ENCODE measurements around the gene GALNT18.

Gene GALNT18

DNA sequence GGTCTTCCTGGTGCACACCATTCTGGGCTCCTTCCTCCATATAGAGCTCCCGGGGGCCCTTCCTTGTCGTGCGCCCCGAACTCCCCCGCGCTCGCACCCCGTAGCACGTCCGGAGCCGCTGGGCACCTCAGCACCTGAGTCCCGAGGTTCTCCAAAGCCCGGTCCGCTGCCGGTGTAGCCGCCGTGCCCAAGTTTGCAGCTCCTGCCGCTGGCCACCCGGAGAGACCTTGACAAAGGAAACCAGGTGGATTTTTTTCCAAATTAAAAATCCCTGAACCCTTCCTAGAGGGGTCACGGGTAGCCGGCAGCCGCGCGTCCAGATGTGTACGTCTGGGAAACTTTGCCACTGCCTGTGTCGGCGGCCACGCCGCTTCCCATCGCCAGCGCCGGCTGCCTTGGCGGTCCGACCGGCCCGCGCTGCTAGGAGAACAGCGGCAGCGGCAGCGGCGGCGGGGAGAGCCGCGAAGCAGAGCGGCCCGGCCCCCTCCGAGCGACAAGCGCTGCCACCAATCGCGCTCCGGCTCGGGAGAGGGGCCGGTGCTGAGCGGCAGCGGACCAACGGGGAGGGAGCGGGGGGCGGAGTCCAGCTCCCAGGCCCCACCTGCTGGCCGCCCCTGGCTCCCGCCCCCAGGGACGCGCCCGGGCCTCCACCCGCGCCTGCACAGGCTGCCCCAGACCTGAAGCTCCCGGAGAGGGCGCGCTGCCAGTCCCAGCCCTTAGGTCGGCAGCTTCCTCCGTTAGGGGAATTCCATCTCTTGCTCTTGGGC, at the start of gene GALNT18:
Gene GALNT18, minus strand, starts transcription at position 433 of the 767 bp plus-strand sequence.
- DNase-seq (ENCODE audit: low read depth) = peak; percentile 80

DNA sequence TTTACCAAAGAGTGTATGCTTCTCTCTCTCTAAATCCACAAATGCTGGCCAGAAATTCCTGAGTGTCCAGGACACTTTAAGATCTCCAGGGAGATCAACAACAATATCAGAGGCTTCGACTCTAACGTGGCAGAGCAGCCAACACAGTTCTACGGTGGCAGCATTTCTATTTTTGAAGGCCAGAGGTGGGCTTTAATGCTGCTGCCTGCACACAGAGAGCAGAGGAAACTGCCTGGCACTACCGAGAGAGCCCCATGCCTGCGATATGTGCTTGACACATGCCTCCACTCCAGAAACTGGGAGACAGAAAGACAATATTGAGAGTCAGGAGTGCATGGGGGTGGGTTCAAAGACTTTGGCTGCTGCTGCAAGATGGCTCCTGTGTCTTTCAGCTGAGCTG, 48.8 kb upstream of the GALNT18 start:
- no peak for DNase-seq (ENCODE audit: low read depth)

- no peak for DNase-seq (ENCODE audit: low read depth)
These were observed 47.5 kb upstream of the GALNT18 start for GRCh38 chr11:11669233-11669846.

- DNase-seq (ENCODE audit: low read depth) = no peak
These were observed 47.0 kb upstream of the GALNT18 start for GRCh38 chr11:11668781-11669180.

DNA sequence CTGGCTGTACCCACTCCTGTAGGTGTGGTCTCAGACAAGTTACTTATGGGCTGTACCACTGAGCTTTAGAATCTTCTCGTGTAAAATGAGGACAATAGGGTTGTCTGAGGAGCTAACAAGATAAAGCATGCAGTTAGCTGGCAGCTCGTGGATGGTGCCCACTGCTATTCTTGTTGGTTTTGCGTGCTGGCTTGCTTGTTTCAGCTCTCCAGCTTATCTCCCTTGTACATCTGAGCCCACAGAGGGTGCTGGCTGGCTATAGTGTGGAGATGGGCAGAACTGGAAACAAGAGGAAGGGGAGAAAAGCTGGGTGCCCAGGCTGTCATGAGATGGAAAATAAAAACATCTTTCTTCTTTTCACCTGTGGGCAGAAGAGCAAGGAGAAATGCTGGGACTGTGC, 46.5 kb upstream of the GALNT18 start:
- DNase-seq (ENCODE audit: low read depth) = no peak

GRCh38 chr11:11667056-11667455, 45.3 kb upstream of the GALNT18 start:
- no peak for DNase-seq (ENCODE audit: low read depth)

DNA sequence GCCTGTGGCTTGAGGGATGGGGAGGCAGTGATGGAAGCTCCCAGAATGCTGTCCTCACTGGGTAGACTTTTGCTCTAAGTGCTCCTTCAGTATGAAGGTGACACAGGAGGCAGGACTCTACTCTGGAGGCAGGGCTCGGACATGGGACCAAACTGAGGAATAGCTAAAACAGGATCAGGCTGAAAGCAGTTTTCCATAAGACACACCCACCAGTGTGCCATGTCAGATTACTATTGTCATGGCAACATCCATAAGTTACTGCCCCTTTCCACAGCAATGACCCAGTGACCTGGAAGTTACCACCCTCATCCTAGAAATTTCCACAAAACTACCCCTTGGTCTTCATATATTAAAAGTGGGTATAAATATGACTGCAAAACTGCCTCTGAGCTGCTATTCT, 43.6 kb upstream of the GALNT18 start:
- DNase-seq (ENCODE audit: low read depth) = no peak

DNA sequence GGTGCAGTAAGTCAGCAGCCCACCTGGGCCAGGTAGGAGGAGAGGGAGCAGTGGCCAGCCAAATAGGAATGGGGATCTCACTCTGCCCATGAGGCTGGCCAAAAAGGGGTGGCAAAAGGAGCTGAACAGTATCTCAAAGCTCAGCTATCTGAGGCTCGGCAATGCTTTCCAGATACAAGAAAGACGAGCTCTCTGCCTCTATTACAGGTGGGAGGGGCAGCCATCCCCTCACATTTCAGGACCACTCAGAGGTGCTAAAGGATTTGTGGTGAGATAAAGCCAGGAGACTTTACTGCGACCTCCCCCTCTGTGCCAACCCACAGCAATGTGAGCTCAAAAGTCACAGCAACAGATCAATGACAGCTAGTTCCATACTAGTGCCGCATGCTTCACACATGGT, 42.1 kb upstream of the GALNT18 start:
- no peak for DNase-seq (ENCODE audit: low read depth)

DNA sequence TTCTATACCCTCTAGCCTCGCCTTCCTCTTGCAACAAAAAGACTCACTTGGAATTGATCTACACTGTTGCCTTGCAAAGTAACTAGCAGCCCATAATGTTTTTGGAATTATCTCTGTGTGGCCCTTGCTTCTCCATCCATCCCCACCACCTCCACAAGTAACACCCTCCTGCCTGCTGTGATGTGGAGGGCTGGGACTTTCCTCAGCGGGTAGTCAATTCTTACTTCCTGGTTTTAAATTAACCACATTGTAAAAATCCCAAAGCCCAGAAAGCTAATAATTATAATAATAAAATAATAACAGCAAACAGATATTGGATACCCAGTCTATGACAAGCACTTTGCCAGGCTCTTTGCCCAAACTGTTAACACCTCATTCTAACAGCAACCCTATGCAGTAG, 40.8 kb upstream of the GALNT18 start:
- DNase-seq (ENCODE audit: low read depth) = no peak

DNA sequence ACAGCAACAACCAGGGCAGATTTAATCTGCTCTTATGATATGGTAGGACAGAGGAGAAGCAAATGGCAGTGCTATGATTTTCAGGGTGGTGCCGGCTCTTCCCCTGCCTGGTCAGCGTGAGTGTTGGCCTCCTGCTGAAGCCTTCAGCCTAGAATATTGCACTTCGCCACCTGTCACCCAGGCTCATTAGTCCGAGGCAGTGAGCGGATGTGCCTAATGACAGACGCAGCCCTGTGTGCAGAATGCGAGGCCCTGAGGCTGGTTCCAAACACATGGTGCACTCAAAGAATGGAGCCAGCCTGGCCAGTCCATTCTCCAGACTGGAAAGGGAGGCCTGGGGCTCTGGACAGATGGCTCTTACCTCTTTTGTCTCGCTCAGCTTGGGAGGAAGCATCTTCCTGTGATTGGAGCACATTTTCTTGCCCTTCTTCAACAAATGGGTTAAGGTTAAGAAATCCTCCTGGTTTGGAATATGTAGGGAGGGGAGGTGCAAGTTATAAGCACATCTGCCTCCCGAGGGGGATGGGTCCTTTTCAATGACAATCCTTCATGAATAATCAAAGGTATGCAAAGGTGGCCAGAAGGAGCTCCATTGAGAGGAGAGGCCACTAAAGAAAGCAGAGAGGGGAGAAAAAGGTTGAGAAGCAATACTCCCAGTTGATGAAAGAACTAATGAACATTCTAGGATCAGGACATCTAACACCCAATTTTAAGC, 39.7 kb upstream of the GALNT18 start:
- DNase-seq (ENCODE audit: low read depth) = no peak

GRCh38 chr11:11660363-11660740, 38.5 kb upstream of the GALNT18 start:
- DNase-seq (ENCODE audit: low read depth) = no peak

GRCh38 chr11:11659567-11660362, 38.0 kb upstream of the GALNT18 start:
- no peak for DNase-seq (ENCODE audit: low read depth)

DNA sequence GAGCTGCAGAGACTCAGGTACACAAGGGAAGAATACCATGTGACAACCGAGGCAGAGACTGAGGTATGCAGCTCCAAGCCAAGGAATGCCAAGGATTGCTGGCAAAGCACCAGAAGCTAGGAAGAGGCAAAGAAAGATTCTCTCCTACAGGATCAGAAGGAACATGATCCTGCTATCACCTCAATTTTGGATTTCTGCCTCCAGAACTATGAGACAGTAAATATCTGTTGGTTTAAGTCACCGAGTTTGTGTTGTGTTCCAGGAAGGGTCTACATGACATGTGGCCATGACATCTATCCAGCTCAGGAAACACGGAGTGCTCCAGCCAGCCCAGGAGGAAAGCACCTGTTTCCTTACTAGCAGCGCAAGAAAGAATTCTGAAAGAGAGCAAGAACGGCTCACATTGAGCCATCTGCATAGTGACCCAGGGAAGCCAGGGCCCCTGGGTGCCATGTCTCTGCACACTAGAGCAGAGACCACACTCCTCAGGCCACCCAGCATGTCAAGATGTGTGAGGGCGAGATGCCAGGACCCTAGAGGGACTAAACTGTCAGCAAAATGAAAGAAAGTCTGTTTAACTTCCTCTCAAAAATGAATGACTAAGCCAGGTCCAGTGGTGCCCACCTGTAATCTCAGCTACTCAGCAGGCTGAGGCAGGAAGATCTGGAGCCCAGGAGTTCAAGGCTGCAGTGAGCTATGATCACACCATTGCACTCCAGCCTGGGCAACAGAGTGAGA, 35.6 kb upstream of the GALNT18 start:
- no peak for DNase-seq (ENCODE audit: low read depth)

DNA sequence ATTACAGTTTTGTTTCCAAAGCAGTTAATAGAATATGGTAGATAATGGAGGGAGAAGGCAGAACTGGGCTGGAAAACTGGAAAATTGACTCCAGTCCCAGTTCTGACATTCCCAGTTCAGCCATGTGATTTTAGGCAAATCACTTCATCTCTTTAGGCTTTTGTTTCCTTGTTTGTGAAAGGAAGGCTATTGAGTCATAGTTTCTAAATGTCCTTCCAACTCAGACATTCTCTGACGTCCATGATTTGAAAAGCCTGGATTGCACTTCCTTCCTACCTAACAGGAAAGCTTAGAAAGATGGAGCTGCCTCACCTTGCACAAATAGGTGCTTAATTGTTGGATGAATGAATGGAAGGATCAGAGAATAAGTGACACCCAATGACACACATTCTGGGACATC, 19.8 kb upstream of the GALNT18 start:
- DNase-seq (ENCODE audit: low read depth) = no peak

DNA sequence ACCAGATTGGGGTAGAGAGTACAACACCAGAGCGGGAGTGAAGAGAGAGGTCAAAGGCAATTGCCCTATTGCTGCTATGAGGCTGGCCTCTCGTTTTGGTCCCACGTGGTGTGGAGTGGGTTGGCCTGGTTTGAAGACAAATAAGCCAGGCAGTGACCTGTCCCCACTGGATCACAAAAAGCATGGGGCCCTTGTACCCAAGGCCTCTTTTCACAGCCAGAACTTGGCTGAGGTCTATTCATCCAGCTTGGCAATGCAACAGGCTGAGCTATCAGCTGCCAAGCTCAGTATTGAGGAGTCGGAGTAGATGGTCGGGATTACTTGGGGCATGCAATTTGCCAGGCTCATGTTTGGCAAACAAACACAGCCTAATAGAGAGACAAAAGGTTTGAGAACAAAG, 19.2 kb upstream of the GALNT18 start:
- DNase-seq (ENCODE audit: low read depth) = no peak

DNA sequence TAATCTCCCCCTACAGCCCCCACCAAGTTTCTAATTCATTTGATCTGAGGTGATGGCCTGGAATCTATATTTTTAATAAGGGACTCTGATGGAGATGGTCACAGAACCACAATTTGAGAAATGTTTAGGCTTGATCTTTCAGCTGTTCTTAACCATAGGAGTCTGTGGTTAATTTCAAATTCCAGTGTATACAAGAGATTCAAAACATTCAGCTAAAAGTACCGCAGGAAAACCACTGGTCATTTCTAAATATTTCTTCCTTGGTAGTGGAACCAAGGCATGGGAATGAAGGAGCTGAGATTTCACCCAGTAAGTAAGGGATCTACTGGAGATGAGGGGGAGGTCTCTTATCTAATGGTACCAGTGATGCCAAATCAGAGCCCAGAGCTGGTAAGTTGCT, 18.3 kb upstream of the GALNT18 start:
- DNase-seq (ENCODE audit: low read depth) = no peak

DNA sequence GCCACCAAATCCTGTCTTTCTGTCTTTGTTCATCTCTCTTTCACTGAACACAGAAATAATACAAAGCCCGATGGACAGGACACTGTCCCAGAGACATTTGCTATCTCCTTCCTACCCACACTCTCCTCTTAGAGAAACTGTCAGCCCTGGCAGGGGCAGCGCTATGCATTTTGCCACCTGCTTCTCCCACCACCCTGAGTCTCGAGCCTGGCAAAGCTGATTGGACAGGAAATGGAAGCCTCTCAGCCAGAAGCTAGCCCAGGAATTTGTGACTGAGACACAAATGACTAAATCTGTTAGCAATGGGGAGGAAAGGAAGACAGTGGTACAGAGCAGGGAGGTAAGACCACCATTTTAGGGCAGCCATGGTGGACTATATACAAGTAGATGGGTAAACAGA, 14.9 kb upstream of the GALNT18 start:
- no peak for DNase-seq (ENCODE audit: low read depth)

DNA sequence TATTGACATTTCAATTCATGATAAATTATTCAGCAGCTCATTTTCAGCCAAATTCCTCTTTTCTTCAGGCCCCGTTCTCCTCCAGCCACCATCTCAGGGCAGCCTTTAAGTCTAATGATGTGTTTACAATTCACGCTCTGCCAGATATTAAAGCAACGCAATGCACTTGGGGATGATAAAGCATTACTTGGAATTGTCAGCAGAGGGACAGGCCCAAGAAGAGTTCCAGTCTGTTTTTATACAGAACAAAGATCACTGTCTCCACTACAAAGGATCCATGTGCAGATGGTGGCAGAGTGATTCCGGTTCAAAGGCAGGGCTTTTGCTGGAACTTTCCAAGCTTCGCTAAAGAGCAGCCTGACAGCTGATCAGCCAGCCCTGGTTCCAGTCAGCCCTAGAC, 13.6 kb upstream of the GALNT18 start:
- DNase-seq (ENCODE audit: low read depth) = no peak

GRCh38 chr11:11629368-11629767, 7.6 kb upstream of the GALNT18 start:
- no peak for DNase-seq (ENCODE audit: low read depth)

DNA sequence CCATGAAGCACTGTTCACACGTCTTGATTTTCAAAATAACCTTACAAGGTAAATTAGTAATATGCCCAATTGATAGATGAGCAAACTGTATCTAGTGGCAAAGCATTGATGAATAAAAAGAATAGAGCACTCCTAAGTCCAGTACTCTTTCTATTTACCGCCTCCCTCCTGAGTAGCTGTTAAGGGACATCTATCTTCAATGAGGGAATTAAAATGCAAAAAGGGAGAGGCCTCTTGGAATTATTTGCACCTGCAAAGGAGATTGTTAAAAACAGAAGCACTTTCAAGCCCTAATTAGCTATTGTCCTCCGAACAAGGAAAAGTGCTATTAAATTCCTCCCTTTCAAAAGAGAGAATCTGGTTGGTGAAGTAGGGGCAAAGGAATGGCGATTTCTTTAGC, 6.8 kb upstream of the GALNT18 start:
- no peak for DNase-seq (ENCODE audit: low read depth)

- no peak for DNase-seq (ENCODE audit: low read depth)
These were observed 4.3 kb upstream of the GALNT18 start for GRCh38 chr11:11626128-11626527.

DNA sequence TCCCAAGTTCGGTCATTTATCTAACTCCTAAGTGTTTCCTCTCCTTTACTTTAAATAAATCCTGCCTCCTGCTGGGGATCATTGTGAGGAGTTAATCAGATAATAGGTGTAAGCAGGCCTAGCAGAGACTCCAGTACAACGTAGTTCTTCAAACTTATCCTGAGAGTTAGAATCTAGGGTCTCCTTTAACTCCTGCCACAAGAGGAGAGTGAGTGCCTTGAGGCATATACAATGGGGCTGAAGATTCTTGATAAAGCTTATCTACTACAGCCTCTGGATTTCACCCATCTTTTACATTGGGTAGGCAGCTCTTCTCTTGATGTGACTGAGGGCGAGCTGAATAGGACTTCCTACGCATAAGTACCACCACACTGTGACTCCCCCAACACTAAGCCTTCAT, 3.1 kb upstream of the GALNT18 start:
- DNase-seq (ENCODE audit: low read depth) = no peak
